ENCODE measurements around the gene ZC3HAV1. TPM values are rescaled to one million over a fixed set of nuclear protein-coding genes. Genes with fewer than 3 reads are reported as not detected.
A peak's percentile ranks its signal among the peaks of the same experiment; 100 is the strongest.
"Not testable (repeated sequence)": the region's sequence is repeated elsewhere in the genome, so short reads cannot be mapped to it uniquely, and the experiment has no call there.

ZC3HAV1 gene
- total RNA-seq, 1 experiment from 2014 or later: 51.8 TPM

- DNase-seq (ENCODE audit: low read depth): no peak
Observed at GRCh38 chr7:139112316-139112715, 2.8 kb upstream of the ZC3HAV1 start.

- DNase-seq (ENCODE audit: low read depth): no peak
Observed at GRCh38 chr7:139111811-139112301, 2.3 kb upstream of the ZC3HAV1 start.

- DNase-seq (ENCODE audit: low read depth): no peak
Observed at GRCh38 chr7:139111147-139111546, 1.6 kb upstream of the ZC3HAV1 start.

GRCh38 chr7:139109983-139110411, 477 bp upstream of the ZC3HAV1 start:
- no peak for DNase-seq (ENCODE audit: low read depth)

- DNase-seq (ENCODE audit: low read depth): peak; percentile 20
Observed at GRCh38 chr7:139108266-139109187, 993 bp downstream of the ZC3HAV1 start.

GRCh38 chr7:139106959-139107358, 2.6 kb downstream of the ZC3HAV1 start:
- no peak for DNase-seq (ENCODE audit: low read depth)

- not testable (repeated sequence) for DNase-seq (ENCODE audit: low read depth)
Observed at GRCh38 chr7:139106227-139106626, 3.3 kb downstream of the ZC3HAV1 start.

- no peak for DNase-seq (ENCODE audit: low read depth)
Observed at GRCh38 chr7:139105484-139105883, 4.0 kb downstream of the ZC3HAV1 start.

- DNase-seq (ENCODE audit: low read depth): no peak
Observed at GRCh38 chr7:139104091-139104450, 5.4 kb downstream of the ZC3HAV1 start.

GRCh38 chr7:139103057-139103815, 6.3 kb downstream of the ZC3HAV1 start:
- no peak for DNase-seq (ENCODE audit: low read depth)

GRCh38 chr7:139101637-139102158, 7.8 kb downstream of the ZC3HAV1 start:
- not testable (repeated sequence) for DNase-seq (ENCODE audit: low read depth)

- DNase-seq (ENCODE audit: low read depth): no peak
Observed at GRCh38 chr7:139099172-139099947, 10.2 kb downstream of the ZC3HAV1 start.

GRCh38 chr7:139095194-139095659, 14.3 kb downstream of the ZC3HAV1 start:
- no peak for DNase-seq (ENCODE audit: low read depth)

GRCh38 chr7:139094596-139094995, 14.9 kb downstream of the ZC3HAV1 start:
- DNase-seq (ENCODE audit: low read depth): no peak

- no peak for DNase-seq (ENCODE audit: low read depth)
Observed at GRCh38 chr7:139094030-139094429, 15.5 kb downstream of the ZC3HAV1 start.

GRCh38 chr7:139093512-139093911, 16.0 kb downstream of the ZC3HAV1 start:
- DNase-seq (ENCODE audit: low read depth): not testable (repeated sequence)

GRCh38 chr7:139092090-139092796, 17.3 kb downstream of the ZC3HAV1 start:
- DNase-seq (ENCODE audit: low read depth): no peak

- no peak for DNase-seq (ENCODE audit: low read depth)
Observed at GRCh38 chr7:139091677-139091996, 17.9 kb downstream of the ZC3HAV1 start.

- DNase-seq (ENCODE audit: low read depth): no peak
Observed at GRCh38 chr7:139089118-139089517, 20.4 kb downstream of the ZC3HAV1 start.

- no peak for DNase-seq (ENCODE audit: low read depth)
Observed at GRCh38 chr7:139088268-139088667, 21.3 kb downstream of the ZC3HAV1 start.

GRCh38 chr7:139087212-139087611, 22.3 kb downstream of the ZC3HAV1 start:
- DNase-seq (ENCODE audit: low read depth): no peak

Data from Daoy (cell line).